ENCODE results near the gene DSC1. TPM values are rescaled to one million over a fixed set of nuclear protein-coding genes. Genes with fewer than 3 reads are reported as not detected.

Gene DSC1
- total and polyA plus RNA-seq, 10 of the 15 experiments (the other 5 are each of a cell fraction or from before 2014, with no cell fraction given): 0.24 to 0.84 (median 0.44) TPM; not detected in 1

DNA sequence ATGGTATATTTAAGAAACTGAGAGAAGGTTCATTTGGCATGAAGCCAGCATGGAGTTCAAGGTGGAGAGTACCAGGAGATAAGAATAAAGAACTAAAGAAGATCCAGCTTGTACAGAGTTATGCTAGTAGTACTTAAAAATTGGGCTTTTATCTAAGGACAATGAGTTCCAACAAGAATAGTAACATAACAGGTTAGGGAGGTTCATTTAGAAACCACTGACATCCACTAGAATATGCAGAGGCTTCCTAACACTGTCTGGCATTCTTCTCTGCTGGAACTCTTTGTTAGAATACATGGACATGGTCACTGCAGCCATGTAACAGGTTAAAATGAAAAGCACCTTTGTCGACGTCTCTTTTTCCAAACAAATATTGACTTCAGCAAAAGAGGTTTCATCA lies 42.6 kb upstream of the DSC1 start (continued):
- TF ChIP-seq, protein P1, sequence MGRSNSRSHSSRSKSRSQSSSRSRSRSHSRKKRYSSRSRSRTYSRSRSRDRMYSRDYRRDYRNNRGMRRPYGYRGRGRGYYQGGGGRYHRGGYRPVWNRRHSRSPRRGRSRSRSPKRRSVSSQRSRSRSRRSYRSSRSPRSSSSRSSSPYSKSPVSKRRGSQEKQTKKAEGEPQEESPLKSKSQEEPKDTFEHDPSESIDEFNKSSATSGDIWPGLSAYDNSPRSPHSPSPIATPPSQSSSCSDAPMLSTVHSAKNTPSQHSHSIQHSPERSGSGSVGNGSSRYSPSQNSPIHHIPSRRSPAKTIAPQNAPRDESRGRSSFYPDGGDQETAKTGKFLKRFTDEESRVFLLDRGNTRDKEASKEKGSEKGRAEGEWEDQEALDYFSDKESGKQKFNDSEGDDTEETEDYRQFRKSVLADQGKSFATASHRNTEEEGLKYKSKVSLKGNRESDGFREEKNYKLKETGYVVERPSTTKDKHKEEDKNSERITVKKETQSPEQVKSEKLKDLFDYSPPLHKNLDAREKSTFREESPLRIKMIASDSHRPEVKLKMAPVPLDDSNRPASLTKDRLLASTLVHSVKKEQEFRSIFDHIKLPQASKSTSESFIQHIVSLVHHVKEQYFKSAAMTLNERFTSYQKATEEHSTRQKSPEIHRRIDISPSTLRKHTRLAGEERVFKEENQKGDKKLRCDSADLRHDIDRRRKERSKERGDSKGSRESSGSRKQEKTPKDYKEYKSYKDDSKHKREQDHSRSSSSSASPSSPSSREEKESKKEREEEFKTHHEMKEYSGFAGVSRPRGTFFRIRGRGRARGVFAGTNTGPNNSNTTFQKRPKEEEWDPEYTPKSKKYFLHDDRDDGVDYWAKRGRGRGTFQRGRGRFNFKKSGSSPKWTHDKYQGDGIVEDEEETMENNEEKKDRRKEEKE (IDR thresholded peaks at IDR 0.05): no peak
- no peak for TF ChIP-seq STAT1 (conservative IDR thresholded peaks at IDR 0.05)
- no peak for TF ChIP-seq CBX3 (IDR thresholded peaks at IDR 0.05; ENCODE audit: borderline replicate concordance, low read depth)

DNA sequence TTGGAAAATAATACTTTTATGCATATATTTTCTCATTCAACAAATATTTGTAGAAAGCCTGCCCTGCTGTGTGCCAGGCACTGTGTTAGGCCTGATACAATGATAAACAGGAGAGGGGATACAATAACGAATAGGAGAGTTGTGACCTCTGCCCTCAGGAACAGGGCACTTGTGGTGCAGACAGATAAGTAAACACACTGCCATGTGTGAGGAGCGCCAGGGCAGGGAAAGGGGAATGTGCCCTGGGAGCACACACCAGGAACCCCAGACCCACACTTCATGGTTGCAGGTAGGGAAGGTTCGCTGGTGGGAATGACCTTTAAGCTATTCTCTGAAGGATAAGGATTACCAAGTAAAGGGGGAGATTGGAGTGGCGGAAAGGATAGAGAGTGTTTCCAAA lies 42.2 kb upstream of the DSC1 start:
- ChIA-PET CTCF (interaction anchor here (0.6 kb wide), 1 partner anchor 1331 kb away, joined by 3 read pairs; no protein-coding TSS in a partner anchor), SMC1A (ENCODE audit: uncharacterized antibody, unreplicated experiment) (no interaction called here), RAD21 (ENCODE audit: unreplicated experiment) (no interaction called here), POLR2A (no interaction called here)
- H3K4me3 ChIP-seq: no peak overlapping the region
- no TSS peak for BruUV-seq (replicated peaks)
- DNase-seq (ENCODE audit: low read depth, low spot score) (no peak), ATAC-seq (no peak), FAIRE-seq (no peak)
- no peaks in the 10 kb centered on the region for H3K27me3 ChIP-seq (replicated peaks in 1 of 2; ENCODE audit: control insufficient read depth in 2 of 2, insufficient read depth in 2 of 2, low read length in 1 of 2)
- H3K9me3 ChIP-seq (replicated peaks; ENCODE audit: control insufficient read depth, insufficient read depth, low read length): no peaks in the 10 kb centered on the region; the same call in 2 of the 3 replicates
- H3K9ac ChIP-seq (ENCODE audit: control insufficient read depth, insufficient read depth, low read length): no peak overlapping the region
- in situ Hi-C loops (cut with MboI): no loop called here
- H3K36me3 ChIP-seq (ENCODE audit: control insufficient read depth in 2 of 2, insufficient read depth in 2 of 2, low read length in 1 of 2): no peaks in the 10 kb centered on the region
- H3K79me2 ChIP-seq (ENCODE audit: control insufficient read depth, insufficient read depth, low read length): no peaks in the 10 kb centered on the region
- H3K4me1 ChIP-seq (ENCODE audit: control insufficient read depth, insufficient read depth, low read length): peaks cover 8% of the 10 kb centered on the region
- no peak overlapping the region for H3K27ac ChIP-seq (ENCODE audit: control insufficient read depth, insufficient read depth)
- TF ChIP-seq, protein P2, sequence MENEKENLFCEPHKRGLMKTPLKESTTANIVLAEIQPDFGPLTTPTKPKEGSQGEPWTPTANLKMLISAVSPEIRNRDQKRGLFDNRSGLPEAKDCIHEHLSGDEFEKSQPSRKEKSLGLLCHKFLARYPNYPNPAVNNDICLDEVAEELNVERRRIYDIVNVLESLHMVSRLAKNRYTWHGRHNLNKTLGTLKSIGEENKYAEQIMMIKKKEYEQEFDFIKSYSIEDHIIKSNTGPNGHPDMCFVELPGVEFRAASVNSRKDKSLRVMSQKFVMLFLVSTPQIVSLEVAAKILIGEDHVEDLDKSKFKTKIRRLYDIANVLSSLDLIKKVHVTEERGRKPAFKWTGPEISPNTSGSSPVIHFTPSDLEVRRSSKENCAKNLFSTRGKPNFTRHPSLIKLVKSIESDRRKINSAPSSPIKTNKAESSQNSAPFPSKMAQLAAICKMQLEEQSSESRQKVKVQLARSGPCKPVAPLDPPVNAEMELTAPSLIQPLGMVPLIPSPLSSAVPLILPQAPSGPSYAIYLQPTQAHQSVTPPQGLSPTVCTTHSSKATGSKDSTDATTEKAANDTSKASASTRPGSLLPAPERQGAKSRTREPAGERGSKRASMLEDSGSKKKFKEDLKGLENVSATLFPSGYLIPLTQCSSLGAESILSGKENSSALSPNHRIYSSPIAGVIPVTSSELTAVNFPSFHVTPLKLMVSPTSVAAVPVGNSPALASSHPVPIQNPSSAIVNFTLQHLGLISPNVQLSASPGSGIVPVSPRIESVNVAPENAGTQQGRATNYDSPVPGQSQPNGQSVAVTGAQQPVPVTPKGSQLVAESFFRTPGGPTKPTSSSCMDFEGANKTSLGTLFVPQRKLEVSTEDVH (IDR thresholded peaks at IDR 0.05; ENCODE audit: low read depth, partially characterized antibody): no peak
- TF ChIP-seq, protein P3, sequence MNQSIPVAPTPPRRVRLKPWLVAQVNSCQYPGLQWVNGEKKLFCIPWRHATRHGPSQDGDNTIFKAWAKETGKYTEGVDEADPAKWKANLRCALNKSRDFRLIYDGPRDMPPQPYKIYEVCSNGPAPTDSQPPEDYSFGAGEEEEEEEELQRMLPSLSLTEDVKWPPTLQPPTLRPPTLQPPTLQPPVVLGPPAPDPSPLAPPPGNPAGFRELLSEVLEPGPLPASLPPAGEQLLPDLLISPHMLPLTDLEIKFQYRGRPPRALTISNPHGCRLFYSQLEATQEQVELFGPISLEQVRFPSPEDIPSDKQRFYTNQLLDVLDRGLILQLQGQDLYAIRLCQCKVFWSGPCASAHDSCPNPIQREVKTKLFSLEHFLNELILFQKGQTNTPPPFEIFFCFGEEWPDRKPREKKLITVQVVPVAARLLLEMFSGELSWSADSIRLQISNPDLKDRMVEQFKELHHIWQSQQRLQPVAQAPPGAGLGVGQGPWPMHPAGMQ (IDR thresholded peaks at IDR 0.05; ENCODE audit: borderline replicate concordance): no peak
- no peak for TF ChIP-seq HDGF (IDR thresholded peaks at IDR 0.05)
- TF ChIP-seq, protein P4, sequence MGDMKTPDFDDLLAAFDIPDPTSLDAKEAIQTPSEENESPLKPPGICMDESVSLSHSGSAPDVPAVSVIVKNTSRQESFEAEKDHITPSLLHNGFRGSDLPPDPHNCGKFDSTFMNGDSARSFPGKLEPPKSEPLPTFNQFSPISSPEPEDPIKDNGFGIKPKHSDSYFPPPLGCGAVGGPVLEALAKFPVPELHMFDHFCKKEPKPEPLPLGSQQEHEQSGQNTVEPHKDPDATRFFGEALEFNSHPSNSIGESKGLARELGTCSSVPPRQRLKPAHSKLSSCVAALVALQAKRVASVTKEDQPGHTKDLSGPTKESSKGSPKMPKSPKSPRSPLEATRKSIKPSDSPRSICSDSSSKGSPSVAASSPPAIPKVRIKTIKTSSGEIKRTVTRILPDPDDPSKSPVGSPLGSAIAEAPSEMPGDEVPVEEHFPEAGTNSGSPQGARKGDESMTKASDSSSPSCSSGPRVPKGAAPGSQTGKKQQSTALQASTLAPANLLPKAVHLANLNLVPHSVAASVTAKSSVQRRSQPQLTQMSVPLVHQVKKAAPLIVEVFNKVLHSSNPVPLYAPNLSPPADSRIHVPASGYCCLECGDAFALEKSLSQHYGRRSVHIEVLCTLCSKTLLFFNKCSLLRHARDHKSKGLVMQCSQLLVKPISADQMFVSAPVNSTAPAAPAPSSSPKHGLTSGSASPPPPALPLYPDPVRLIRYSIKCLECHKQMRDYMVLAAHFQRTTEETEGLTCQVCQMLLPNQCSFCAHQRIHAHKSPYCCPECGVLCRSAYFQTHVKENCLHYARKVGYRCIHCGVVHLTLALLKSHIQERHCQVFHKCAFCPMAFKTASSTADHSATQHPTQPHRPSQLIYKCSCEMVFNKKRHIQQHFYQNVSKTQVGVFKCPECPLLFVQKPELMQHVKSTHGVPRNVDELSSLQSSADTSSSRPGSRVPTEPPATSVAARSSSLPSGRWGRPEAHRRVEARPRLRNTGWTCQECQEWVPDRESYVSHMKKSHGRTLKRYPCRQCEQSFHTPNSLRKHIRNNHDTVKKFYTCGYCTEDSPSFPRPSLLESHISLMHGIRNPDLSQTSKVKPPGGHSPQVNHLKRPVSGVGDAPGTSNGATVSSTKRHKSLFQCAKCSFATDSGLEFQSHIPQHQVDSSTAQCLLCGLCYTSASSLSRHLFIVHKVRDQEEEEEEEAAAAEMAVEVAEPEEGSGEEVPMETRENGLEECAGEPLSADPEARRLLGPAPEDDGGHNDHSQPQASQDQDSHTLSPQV (IDR thresholded peaks at IDR 0.05): no peak
- no peaks in the 10 kb centered on the region for H4K20me1 ChIP-seq (ENCODE audit: control insufficient read depth, insufficient read depth)
- intact Hi-C loops (cut with micrococcal nuclease; ENCODE audit: unreplicated experiment): no loop called here
- no peak overlapping the region for H3K4me2 ChIP-seq (ENCODE audit: control insufficient read depth, insufficient read depth)
- H2AFZ ChIP-seq (ENCODE audit: control insufficient read depth, low read depth, low read length): no peak overlapping the region
- WGBS (ENCODE audit: insufficient coverage, insufficient replicate concordance, low lambda C conversion rate, missing lambda C conversion rate): 24% methylated on average over 4 of the region's 4 CpGs
